GM12878 (cell line): ENCODE measurements around the gene PYGO2. TPM values are rescaled to one million over a fixed set of nuclear protein-coding genes. Genes with fewer than 3 reads are reported as not detected.

ENCODE experiments used
- ATAC-seq: fragments of 200-7000 bp; cut with Tn5 transposase; 3 replicates; pipeline ENCODE4 v1.9.1; 2020; ENCODE audit warnings: mild to moderate bottlenecking, moderate library complexity
- BruUV-seq: library from RNA; stranded (reverse); fragments of 400-500 nt; replicated peaks from 2 replicates; lab custom pipeline; 2021; lab: Mats Ljungman, UMichigan
- CTCF ChIA-PET: fragments of 300-600 bp; sonication (Branson Sonifier 250); formaldehyde crosslinking; extraction: SDS; loops from one replicate; lab custom pipeline; 2021; ENCODE audit warnings: inconsistent platforms; lab: Yijun Ruan, JAX
- POLR2A ChIA-PET: fragments of 350-600 bp; formaldehyde crosslinking; extraction: SDS; loops from one replicate; lab custom pipeline; 2021; ENCODE audit warnings: inconsistent platforms; lab: Charles Lee
- RAD21 ChIA-PET: fragments of 300-600 bp; sonication (Branson Sonifier 250); formaldehyde crosslinking; loops from one replicate; lab custom pipeline; 2023; ENCODE audit warnings: antibody characterized with exemption; ENCODE audit not compliant: unreplicated experiment; lab: Charles Lee
- SMC1A ChIA-PET: fragments of 300-600 bp; sonication (Branson Sonifier 250); formaldehyde crosslinking; loops from one replicate; lab custom pipeline; 2023; ENCODE audit not compliant: unreplicated experiment, uncharacterized antibody; lab: Charles Lee
- DNase-seq: peaks from one replicate; pipeline ENCODE4 v3.0.0-alpha.2; 2011; ENCODE audit warnings: low read depth, low spot score
- FAIRE-seq: peaks from 3 replicates; lab custom pipeline; 2011; peaks lifted over from hg19 to GRCh38; lab: Jason Lieb, UNC
- H2AFZ ChIP-seq: 2 replicates; pipeline ENCODE4 v1.6.0; 2011; ENCODE audit warnings: low read depth, low read length, control low read depth; ENCODE audit not compliant: control insufficient read depth
- H3K27ac ChIP-seq: 2 replicates; pipeline ENCODE4 v1.5.1; 2011; ENCODE audit warnings: control low read depth; ENCODE audit not compliant: control insufficient read depth, insufficient read depth
- H3K27me3 ChIP-seq, 2 experiments: replicated peaks in 1 of 2; 2 replicates each; pipeline versions ENCODE4 v1.6.0 to v1.6.1; 2011; ENCODE audit warnings: low read length in 1 of 2; ENCODE audit not compliant: control insufficient read depth in 2 of 2, insufficient read depth in 2 of 2
- H3K36me3 ChIP-seq, 2 experiments: 2 replicates each; pipeline ENCODE4 v1.5.1; 2011; ENCODE audit warnings: low read length in 1 of 2; ENCODE audit not compliant: control insufficient read depth in 2 of 2, insufficient read depth in 2 of 2
- H3K4me1 ChIP-seq: 2 replicates; pipeline ENCODE4 v1.6.1; 2011; ENCODE audit warnings: mild to moderate bottlenecking, low read length, moderate library complexity, mixed read lengths; ENCODE audit not compliant: control insufficient read depth, insufficient read depth
- H3K4me2 ChIP-seq: 2 replicates; pipeline ENCODE4 v1.6.0; 2011; ENCODE audit warnings: control low read depth; ENCODE audit not compliant: control insufficient read depth, insufficient read depth
- H3K4me3 ChIP-seq: fragments of 200-600 bp; sonication (generic); 2 replicates; pipeline ENCODE4 v1.5.1; 2016
- H3K79me2 ChIP-seq: 2 replicates; pipeline ENCODE4 v1.6.0; 2011; ENCODE audit warnings: low read length; ENCODE audit not compliant: control insufficient read depth, insufficient read depth
- H3K9ac ChIP-seq: 2 replicates; pipeline ENCODE4 v1.8.0; 2011; ENCODE audit warnings: low read length, control low read depth, mixed read lengths; ENCODE audit not compliant: control insufficient read depth, insufficient read depth
- H3K9me3 ChIP-seq: replicated peaks from 3 replicates; pipeline ENCODE4 v1.5.1; 2011; ENCODE audit warnings: mild to moderate bottlenecking, low read length; ENCODE audit not compliant: control insufficient read depth, insufficient read depth
- H4K20me1 ChIP-seq: 2 replicates; pipeline ENCODE4 v1.6.0; 2011; ENCODE audit not compliant: control insufficient read depth, insufficient read depth
- EP300 ChIP-seq, 2 experiments: fragments of 150-350 bp in 1 of 2; IDR thresholded peaks; 2 replicates each; pipeline ENCODE4 v1.6.1; 2011 to 2012; ENCODE audit warnings: low read depth in 2 of 2, low read length in 2 of 2, borderline replicate concordance in 1 of 2, improper control_type of control experiment in 1 of 2, inconsistent platforms in 1 of 2; ENCODE audit not compliant: control insufficient read depth in 1 of 2
- IKZF1 ChIP-seq: fragments of 450-650 bp; conservative IDR thresholded peaks from 2 replicates; pipeline ENCODE4 v1.6.1; 2017; ENCODE audit warnings: antibody characterized with exemption, mild to moderate bottlenecking
- NBN ChIP-seq: fragments of 450-650 bp; IDR thresholded peaks from 2 replicates; pipeline ENCODE4 v1.6.1; 2016
- POLR2AphosphoS2 ChIP-seq: IDR thresholded peaks from 2 replicates; pipeline ENCODE4 v1.6.1; 2011; ENCODE audit warnings: low read depth, mild to moderate bottlenecking, low read length, improper control_type of control experiment, moderate library complexity
- TCF12 ChIP-seq: IDR thresholded peaks from 2 replicates; pipeline ENCODE4 v1.6.1; 2011; ENCODE audit warnings: low read depth, mild to moderate bottlenecking, low read length
- WGBS: methylation state at CpG from one replicate; pipeline ENCODE4 v1.1.6; 2016; ENCODE audit warnings: low lambda C conversion rate; ENCODE audit not compliant: insufficient replicate concordance, insufficient coverage; ENCODE audit errors: missing lambda C conversion rate; 5-methylcytosine and 5-hydroxymethylcytosine counted together
- in situ Hi-C: fragments of 300-500 bp; cut with MboI; formaldehyde crosslinking; loops from 9 replicates; pipeline ENCODE4 v1.14.3; 2018; ENCODE audit warnings: mixed read lengths
- intact Hi-C: fragments of 100-400 bp; cut with micrococcal nuclease; formaldehyde crosslinking; loops from one replicate; pipeline ENCODE4 v1.14.2; 2022; ENCODE audit not compliant: unreplicated experiment
- polyA plus RNA-seq, 11 experiments: library from polyadenylated mRNA; depleted of rRNA in 4 of 11; unstranded in 6 of 11; stranded (reverse) in 5 of 11; fragments of >200 nt; fragmentation: Nextera tagmentation in 4 of 11; fragmentation: Illumina TruSeq in 1 of 11; extraction: Ambion mirVana in 4 of 11; extraction: Trizol in 1 of 11; gene quantifications; 1 replicate in 1 of 11; 2 replicates in 10 of 11; pipeline versions ENCODE4 v1.2.1 to v1.2.3, GENCODE V29; 2011 to 2016; ENCODE audit warnings: inconsistent platforms in 2 of 11, missing spikeins in 2 of 11, low read depth in 1 of 11
- total RNA-seq, 4 experiments: library from RNA; depleted of rRNA in 3 of 4; stranded (reverse); fragments of >200 nt in 3 of 4; fragmentation: Illumina TruSeq in 1 of 4; extraction: Trizol in 1 of 4; gene quantifications; 2 replicates each; pipeline versions ENCODE4 v1.2.1 to v1.2.3, GENCODE V29; 2013 to 2021
- TF ChIP-seq, protein P1 (sequence below): fragments of 450-650 bp; IDR thresholded peaks from 2 replicates; pipeline ENCODE4 v1.6.1; 2017; ENCODE audit warnings: low read depth, mild to moderate bottlenecking, moderate library complexity

Gene PYGO2
- total and polyA plus RNA-seq, 10 of the 15 experiments (the other 5 are each of a cell fraction or from before 2014, with no cell fraction given) = 8.1 to 33.8 (median 23.5) TPM

DNA sequence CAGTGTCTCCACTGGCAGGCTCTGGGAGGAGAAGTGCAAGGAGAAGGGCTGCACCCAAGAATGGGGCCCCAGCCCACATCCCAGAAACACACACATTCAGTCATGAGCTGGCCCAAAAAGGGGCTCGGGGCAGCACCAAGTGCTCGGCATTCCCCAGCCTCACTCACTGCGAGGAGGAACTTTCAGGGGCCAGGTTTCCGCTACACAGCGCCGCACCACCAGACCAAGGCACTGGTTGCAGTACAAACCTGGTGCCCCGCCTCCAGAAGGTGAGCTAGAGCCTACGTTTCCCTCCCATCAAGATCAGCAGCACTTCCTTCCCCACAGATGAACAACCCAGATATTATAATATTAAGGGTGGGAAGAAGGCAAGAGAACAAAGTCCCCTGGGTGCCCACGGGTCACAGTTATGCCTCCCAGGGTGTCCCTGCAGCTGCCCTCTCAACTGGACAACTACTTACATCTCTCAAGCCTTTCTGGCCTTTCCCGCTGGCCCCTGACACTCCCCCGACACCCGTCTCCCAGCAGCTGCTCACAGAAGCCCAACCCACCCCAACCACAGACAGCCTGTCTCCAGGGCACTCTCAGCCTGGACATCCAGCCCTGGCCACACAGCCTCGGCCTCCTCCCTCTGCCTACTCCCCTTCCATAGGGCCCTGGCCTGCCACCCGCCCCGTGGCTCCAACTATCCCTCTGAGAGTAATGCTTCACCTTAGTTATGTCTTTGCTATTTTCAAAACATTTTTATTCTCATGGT, 9.5 kb downstream of the PYGO2 start:
- H3K36me3 ChIP-seq = peaks cover 0 to 4% of the 10 kb centered on the region in 2 experiments; a peak in 2 of 4 replicates
- peak overlapping the region; percentile 50 for H3K27ac ChIP-seq
- in situ Hi-C loops (no loop called here), intact Hi-C loops (no loop called here)
- no peak overlapping the region for H2AFZ ChIP-seq
- BruUV-seq = no TSS peak
- H3K79me2 ChIP-seq = peaks cover 5% of the 10 kb centered on the region
- peaks cover 42% of the 10 kb centered on the region for H3K4me1 ChIP-seq
- WGBS = 36% methylated on average over 15 of the region's 15 CpGs
- no peaks in the 10 kb centered on the region for H4K20me1 ChIP-seq
- ChIA-PET POLR2A (interaction anchor here (0.6 to 12.3 kb wide), 10 partner anchors 9 to 133 kb away, joined by 3 to 140 read pairs (median 5); partner anchors contain the start of genes CKS1B, FLAD1, PYGO2 and SHC1), RAD21 (interaction anchor here (0.6 to 1.2 kb wide), 9 partner anchors 14 to 344 kb away, joined by 3 to 6 read pairs (median 3); partner anchors contain the start of genes ADAM15 and PMVK), CTCF (interaction anchor here (0.7 to 2.8 kb wide), 14 partner anchors 8 to 393 kb away, joined by 3 to 13 read pairs (median 4); partner anchors contain the start of genes CKS1B, PYGO2 and SHC1), SMC1A (interaction anchor here (0.8 to 2.2 kb wide), 7 partner anchors 9 to 282 kb away, joined by 3 to 7 read pairs (median 3); no protein-coding TSS in a partner anchor)
- peak overlapping the region; percentile 66 for H3K4me3 ChIP-seq
- no peak for FAIRE-seq
- peak overlapping the region; percentile 64 for H3K4me2 ChIP-seq
- peak overlapping the region; percentile 36 for H3K9ac ChIP-seq
- peak; percentile 42 for ATAC-seq
- no peaks in the 10 kb centered on the region for H3K27me3 ChIP-seq
- no peaks in the 10 kb centered on the region for H3K9me3 ChIP-seq
- TF ChIP-seq, protein P1, sequence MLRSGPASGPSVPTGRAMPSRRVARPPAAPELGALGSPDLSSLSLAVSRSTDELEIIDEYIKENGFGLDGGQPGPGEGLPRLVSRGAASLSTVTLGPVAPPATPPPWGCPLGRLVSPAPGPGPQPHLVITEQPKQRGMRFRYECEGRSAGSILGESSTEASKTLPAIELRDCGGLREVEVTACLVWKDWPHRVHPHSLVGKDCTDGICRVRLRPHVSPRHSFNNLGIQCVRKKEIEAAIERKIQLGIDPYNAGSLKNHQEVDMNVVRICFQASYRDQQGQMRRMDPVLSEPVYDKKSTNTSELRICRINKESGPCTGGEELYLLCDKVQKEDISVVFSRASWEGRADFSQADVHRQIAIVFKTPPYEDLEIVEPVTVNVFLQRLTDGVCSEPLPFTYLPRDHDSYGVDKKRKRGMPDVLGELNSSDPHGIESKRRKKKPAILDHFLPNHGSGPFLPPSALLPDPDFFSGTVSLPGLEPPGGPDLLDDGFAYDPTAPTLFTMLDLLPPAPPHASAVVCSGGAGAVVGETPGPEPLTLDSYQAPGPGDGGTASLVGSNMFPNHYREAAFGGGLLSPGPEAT = peak; percentile 56; the same call in 1 of the 2 replicates
- TF ChIP-seq NBN (0 out of 2 replicates have a peak, but pooled peaks have one; percentile 25), TCF12 (0 out of 2 replicates have a peak, but pooled peaks have one; percentile 1), EP300 (IDR thresholded peaks at IDR 0.05; ENCODE audit: borderline replicate concordance in 1 of 2, control insufficient read depth in 1 of 2, low read depth in 2 of 2, low read length in 2 of 2) (0 out of 4 replicates have a peak, but pooled peaks of 1 of the 2 experiments have one; percentile 26), POLR2AphosphoS2 (no peak), IKZF1 (0 out of 2 replicates have a peak, but pooled peaks have one; percentile 27)
- no peak for DNase-seq
